GM12878 (cell line): ENCODE measurements around the gene SSR1. TPM values are rescaled to one million over a fixed set of nuclear protein-coding genes. Genes with fewer than 3 reads are reported as not detected.

Experiments used
- ZNF687 ChIP-seq: fragments of 450-650 bp; IDR thresholded peaks from 2 replicates; pipeline ENCODE4 v1.6.1; 2017; ENCODE audit warnings: mild to moderate bottlenecking, moderate library complexity
- polyA plus RNA-seq, 11 experiments: library from polyadenylated mRNA; depleted of rRNA in 4 of 11; unstranded in 6 of 11; stranded (reverse) in 5 of 11; fragments of >200 nt; fragmentation: Nextera tagmentation in 4 of 11; fragmentation: Illumina TruSeq in 1 of 11; extraction: Ambion mirVana in 4 of 11; extraction: Trizol in 1 of 11; gene quantifications; 1 replicate in 1 of 11; 2 replicates in 10 of 11; pipeline versions ENCODE4 v1.2.1 to v1.2.3, GENCODE V29; 2011 to 2016; ENCODE audit warnings: inconsistent platforms in 2 of 11, missing spikeins in 2 of 11, low read depth in 1 of 11
- total RNA-seq, 4 experiments: library from RNA; depleted of rRNA in 3 of 4; stranded (reverse); fragments of >200 nt in 3 of 4; fragmentation: Illumina TruSeq in 1 of 4; extraction: Trizol in 1 of 4; gene quantifications; 2 replicates each; pipeline versions ENCODE4 v1.2.1 to v1.2.3, GENCODE V29; 2013 to 2021
- TF ChIP-seq, protein P1 (sequence below): fragments of 450-650 bp; formaldehyde crosslinking; IDR thresholded peaks from 2 replicates; pipeline ENCODE4 v1.5.0; 2022; ENCODE audit warnings: mild to moderate bottlenecking, missing genetic modification characterization
- TF ChIP-seq, protein P2 (sequence below): fragments of 450-650 bp; formaldehyde crosslinking; IDR thresholded peaks from 2 replicates; pipeline ENCODE4 v1.4.0; 2020; ENCODE audit warnings: mild to moderate bottlenecking, moderate library complexity

SSR1 gene
- total and polyA plus RNA-seq, 10 of the 15 experiments (the other 5 are each of a cell fraction or from before 2014, with no cell fraction given), result 42.0 to 209 (median 128) TPM

- TF ChIP-seq, protein P1, sequence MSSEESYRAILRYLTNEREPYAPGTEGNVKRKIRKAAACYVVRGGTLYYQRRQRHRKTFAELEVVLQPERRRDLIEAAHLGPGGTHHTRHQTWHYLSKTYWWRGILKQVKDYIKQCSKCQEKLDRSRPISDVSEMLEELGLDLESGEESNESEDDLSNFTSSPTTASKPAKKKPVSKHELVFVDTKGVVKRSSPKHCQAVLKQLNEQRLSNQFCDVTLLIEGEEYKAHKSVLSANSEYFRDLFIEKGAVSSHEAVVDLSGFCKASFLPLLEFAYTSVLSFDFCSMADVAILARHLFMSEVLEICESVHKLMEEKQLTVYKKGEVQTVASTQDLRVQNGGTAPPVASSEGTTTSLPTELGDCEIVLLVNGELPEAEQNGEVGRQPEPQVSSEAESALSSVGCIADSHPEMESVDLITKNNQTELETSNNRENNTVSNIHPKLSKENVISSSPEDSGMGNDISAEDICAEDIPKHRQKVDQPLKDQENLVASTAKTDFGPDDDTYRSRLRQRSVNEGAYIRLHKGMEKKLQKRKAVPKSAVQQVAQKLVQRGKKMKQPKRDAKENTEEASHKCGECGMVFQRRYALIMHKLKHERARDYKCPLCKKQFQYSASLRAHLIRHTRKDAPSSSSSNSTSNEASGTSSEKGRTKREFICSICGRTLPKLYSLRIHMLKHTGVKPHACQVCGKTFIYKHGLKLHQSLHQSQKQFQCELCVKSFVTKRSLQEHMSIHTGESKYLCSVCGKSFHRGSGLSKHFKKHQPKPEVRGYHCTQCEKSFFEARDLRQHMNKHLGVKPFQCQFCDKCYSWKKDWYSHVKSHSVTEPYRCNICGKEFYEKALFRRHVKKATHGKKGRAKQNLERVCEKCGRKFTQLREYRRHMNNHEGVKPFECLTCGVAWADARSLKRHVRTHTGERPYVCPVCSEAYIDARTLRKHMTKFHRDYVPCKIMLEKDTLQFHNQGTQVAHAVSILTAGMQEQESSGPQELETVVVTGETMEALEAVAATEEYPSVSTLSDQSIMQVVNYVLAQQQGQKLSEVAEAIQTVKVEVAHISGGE, result no peak
- TF ChIP-seq, protein P2, sequence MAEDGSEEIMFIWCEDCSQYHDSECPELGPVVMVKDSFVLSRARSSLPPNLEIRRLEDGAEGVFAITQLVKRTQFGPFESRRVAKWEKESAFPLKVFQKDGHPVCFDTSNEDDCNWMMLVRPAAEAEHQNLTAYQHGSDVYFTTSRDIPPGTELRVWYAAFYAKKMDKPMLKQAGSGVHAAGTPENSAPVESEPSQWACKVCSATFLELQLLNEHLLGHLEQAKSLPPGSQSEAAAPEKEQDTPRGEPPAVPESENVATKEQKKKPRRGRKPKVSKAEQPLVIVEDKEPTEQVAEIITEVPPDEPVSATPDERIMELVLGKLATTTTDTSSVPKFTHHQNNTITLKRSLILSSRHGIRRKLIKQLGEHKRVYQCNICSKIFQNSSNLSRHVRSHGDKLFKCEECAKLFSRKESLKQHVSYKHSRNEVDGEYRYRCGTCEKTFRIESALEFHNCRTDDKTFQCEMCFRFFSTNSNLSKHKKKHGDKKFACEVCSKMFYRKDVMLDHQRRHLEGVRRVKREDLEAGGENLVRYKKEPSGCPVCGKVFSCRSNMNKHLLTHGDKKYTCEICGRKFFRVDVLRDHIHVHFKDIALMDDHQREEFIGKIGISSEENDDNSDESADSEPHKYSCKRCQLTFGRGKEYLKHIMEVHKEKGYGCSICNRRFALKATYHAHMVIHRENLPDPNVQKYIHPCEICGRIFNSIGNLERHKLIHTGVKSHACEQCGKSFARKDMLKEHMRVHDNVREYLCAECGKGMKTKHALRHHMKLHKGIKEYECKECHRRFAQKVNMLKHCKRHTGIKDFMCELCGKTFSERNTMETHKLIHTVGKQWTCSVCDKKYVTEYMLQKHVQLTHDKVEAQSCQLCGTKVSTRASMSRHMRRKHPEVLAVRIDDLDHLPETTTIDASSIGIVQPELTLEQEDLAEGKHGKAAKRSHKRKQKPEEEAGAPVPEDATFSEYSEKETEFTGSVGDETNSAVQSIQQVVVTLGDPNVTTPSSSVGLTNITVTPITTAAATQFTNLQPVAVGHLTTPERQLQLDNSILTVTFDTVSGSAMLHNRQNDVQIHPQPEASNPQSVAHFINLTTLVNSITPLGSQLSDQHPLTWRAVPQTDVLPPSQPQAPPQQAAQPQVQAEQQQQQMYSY (CRISPR knock-in tag), result no peak
- TF ChIP-seq ZNF687, result no peak
Measured at GRCh38 chr6:7228662-7229375, 84.2 kb downstream of the SSR1 start (continued).
